ENCODE measurements around the gene CYP3A7.
"Not testable (repeated sequence)": the region's sequence is repeated elsewhere in the genome, so short reads cannot be mapped to it uniquely, and the experiment has no call there.

CYP3A7 gene

GRCh38 chr7:99740573-99741440 lies 5.8 kb upstream of the CYP3A7 start:
- DNase-seq: no peak

GRCh38 chr7:99739699-99740572 lies 4.9 kb upstream of the CYP3A7 start:
- DNase-seq: no peak

- no peak for DNase-seq
Measured at GRCh38 chr7:99737726-99738125, 2.7 kb upstream of the CYP3A7 start.

DNA sequence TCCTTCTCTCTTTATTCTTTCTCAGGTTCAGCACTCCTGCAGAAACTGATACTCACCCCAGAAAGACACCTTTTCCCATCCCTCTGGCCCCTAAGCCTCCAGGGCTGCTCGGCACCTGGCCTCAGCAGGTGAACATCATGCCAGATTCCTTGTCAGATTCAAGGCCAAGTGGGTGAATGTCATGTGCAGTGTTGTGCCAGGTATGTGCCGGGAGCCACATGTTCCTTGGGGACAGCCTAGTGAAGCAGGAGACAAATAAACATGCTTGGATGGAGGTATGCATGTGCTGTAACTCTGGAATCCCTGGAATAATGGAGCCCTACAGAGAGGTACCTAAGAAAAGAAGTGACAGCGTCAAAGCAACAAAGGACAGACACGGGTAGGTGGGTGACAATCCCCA lies 1.7 kb upstream of the CYP3A7 start:
- DNase-seq: not testable (repeated sequence)

- DNase-seq: no peak
Measured at GRCh38 chr7:99733448-99733847, 1.5 kb downstream of the CYP3A7 start.

GRCh38 chr7:99733003-99733402 lies 2.0 kb downstream of the CYP3A7 start:
- DNase-seq: no peak

GRCh38 chr7:99731638-99732374 lies 3.2 kb downstream of the CYP3A7 start:
- DNase-seq: no peak

DNA sequence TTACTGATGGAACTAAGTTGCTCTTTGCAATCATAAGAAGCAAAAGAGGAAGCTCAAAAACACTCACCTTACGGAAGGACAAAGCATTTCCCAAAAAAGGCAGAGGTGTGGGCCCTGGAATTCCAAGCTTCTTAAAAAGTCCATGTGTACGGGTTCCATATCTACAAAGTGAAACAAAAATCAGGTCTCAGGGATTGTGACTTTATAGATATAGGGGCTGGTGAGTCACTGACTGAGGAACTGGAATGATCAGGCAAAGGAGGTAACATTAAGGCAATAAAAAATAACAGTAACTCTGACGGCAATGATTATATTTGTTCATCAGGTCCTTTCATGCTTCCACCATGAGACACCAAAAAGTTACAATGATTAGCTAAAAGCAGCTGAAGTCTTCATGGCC lies 4.0 kb downstream of the CYP3A7 start:
- DNase-seq: no peak

DNA sequence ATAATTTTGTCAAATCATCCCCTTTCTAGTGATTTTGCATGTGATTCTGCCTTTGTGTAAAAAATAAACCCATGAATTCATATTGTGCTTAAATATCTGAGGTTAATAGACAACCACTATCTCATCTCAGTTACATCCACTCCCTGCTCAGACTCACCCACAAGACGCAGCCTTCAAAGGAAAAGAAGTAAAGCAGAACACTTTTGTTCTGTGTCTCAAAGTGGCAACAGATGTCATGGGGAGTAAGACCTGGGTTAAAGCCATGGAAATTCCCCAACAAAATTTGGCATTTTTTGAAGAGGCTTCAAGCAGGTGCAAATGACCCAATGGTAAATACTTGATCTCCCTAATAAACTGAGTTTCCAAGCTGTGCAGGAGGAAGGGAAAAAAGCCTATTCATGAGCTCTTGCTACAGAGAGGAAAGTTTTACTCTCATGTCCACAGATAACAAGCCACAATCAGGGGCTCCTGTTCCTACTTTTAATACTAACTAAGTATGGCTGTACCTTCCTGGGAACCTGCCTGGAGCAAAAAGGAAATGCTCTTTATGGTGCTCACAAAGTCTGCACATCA lies 4.7 kb downstream of the CYP3A7 start:
- DNase-seq: no peak

DNA sequence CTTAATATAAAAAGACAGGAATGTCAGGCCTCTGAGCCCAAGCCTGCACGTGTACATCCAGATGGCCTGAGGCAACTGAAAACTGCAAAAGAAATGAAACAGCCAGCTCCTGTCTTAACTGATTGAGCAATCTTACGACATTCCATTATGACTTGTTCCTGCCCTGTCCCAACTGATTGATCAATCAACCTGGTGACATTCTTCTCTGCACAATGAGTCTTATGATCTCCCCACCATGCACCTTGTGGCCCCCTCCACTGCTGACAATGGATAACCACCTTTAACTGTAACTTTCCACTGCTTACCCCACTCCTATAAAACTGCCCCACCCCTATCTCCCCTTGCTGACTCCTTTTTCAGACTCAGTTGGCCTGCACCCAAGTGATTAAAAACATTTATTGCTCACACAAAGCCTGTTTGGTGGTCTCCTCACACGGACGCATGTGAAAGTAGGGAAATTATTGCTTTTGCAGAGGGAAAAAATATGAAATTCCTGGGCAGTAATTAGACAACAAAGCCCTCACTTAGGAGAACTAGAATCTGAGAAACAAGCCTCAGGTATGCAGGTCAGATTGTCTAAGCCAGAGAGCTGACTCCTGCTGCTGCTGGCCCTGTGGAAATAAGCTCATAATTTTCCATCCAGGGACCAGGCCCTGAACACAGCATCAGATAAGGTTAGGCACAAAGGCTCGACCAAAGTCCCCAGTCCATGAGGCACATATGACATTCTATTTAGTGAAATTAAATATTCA lies 5.3 kb downstream of the CYP3A7 start:
- no peak for DNase-seq

GRCh38 chr7:99728615-99729014 lies 6.4 kb downstream of the CYP3A7 start:
- no peak for DNase-seq

- DNase-seq: not testable (repeated sequence)
Measured at GRCh38 chr7:99723201-99723600, 11.8 kb downstream of the CYP3A7 start.

DNA sequence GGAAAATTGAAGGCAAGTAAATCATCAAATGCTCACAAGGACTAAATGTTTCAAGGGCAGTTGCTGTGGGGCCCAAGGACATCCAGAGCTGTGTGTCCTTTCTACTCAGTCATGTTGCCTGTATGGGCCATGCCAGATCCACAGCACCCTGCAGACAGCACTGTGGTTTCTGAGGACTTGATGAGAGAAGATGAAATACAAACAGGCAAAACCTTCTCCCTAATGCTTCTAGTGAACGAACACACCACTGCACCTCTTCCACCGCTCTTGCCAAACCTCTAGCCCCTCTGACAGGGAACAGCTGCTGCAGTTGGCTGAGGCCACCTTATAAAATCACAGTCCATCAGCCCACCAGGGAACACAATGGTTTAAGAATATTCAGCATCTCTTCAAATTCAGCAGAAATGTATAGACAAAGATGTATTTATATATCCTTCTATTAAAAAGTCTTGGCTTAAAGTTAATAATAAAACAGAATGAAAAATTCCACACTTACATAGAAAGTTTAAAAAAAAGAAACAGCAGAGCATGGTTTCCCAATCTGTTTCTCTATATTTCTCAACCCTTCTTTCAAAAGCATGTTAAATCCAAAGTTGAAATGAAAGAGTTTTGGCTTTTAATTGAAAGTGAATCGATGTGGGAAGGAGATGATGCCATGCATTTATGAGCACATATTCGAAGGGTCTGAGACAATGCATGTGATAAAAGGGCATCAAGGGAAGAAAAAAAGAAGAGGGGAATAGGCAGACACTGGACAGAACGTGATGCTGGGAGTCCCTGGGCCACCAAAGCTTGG lies 14.0 kb downstream of the CYP3A7 start:
- DNase-seq: no peak

DNA sequence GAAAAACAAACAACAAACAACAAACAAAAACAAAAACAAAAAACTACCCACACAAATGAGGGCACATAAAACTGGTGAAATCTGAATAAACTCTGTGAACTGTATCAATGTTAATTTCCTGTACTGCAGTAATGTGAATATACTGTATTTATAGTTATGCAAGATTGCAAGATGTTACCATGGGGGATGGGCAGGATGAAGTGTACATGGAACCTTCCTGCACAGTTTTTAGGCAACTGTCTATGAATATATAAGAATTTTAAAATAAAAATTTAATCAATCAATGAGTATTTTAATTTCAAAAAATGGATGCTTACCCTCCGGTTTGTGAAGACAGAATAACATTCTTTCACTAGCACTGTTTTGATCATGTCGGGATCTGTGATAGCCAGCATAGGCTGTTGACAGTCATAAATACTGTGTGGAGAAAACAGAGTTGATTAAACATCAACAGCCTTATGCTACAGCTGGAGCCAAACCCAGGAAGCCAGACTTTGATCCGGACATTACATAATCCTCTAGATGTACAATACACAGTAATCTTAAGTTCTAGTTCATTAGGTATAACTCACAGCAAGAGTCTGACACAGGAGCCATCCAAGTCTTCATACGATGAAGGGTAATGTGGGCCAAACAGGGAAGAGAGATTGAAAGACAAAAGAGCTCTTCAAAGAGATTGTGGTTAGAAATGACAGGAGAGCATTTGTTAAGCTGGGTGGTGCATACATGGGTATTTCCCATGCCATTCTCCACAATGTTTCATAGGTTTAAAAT lies 14.8 kb downstream of the CYP3A7 start:
- DNase-seq: no peak

DNA sequence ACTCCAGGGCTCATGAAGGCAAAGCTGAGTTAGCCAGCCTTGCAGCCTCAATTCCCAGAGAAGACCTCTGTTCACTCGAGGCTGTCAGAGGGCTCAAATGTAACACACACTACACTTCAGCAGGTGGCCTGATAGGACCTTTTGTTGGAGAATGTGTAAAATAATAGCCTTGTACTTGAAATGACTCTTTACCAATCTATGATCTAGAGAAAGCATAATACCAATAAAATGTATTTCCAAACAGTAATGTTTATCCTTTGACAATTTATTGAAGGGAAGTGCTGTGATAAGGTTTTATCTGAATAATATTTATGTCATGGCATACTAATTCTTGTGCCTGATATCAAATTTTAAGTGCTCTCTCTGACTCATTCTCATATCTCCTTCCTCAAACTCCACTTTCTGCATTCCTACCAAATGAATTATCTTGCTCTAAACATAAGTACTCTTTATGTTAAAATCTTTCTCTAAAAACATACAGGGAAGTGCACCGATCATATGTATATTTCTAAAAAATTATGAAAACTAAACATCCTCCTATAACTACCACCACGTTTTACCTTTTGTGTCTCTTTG lies 20.9 kb downstream of the CYP3A7 start:
- no peak for DNase-seq

DNA sequence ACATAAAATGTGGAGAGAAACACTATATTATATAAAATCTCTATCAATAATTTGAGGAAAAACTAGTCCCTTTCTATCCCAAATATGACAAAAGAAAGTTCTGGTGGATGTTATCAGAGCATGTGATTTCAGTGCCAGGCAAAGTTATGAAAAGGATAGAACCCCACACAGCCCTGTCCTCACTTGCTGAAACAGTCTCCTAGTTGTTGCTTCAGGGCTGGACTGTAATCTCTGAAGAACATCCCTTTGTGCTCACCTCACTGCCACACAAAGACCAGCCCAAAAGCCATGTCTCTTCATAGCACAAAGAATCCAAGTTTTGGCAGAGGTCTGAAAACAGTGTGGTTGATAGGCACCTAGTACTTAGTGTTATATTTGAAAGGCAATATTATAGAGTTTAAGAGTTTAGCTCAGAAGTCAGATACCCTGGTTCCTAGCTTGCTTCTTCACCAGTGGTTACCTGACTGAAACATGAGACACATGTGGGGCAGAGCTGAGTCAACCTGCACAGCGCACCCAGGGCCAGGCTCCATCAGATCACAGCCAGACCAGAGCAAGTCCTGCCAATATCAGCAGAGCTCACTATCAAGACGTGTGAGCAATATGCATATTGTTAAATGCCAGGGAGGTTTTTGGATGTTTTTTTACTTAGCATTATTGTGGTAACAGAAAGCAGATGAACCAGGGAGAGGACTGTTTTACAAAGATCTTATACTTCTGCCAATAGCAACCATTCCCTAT lies 25.0 kb downstream of the CYP3A7 start:
- DNase-seq: no peak

DNA sequence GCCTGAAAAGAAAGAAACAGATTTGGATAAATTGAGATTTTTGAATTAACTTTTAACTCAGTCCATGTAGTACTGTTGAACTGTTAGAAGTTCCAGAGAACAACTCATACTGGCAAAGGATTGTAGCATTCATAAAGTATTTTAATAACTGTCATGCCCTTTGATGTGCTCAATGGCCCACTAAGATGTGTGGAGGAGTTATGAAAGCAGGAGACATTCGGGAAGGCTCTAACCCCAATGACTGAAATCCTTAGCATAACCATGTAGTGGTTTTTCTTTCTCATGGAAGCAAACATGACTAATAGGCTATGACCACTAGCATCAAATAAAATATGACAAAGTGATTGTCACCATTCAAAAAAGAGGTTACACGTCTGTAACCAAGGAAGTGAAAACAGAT lies 25.7 kb downstream of the CYP3A7 start:
- no peak for DNase-seq

DNA sequence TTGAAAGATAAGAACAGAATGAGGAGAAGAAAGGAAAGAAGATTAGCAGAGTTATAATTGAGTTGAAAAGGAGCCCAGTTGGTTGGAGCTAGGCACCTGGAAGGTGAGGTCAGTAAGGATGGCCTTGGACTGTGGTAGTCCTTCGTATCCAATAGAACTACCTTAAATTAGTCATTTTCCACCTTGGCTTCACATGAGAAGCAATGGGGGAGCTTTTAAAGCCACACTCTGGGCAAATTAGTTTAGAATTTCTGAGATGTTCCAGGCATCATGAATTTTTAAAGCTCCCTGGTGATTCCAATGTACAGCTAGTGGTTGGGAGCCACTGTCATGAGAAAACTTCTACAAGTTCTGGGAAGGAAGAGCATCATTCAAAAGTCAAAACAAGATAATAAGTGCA lies 27.9 kb downstream of the CYP3A7 start:
- no peak for DNase-seq

DNA sequence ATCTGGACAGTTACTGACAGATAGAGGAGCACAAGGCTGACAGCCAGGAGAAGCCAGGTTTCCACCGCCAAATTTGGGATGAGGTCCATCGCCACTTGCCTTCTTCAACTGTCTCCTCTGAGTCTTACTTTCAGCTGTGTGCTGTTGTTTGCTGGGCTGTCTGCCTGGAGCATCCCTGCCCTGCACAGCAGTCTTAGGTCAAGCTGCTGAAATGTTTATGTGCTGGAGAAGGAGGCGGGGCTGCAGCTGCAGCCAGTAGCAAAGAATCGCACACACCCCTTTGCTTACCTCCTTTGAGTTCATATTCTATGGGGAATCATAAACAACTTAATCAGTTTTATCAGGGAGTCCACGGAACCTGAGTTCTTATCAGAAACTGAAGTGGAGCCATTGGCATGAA lies 35.0 kb downstream of the CYP3A7 start:
- DNase-seq: no peak

Data from activated CD4-positive, alpha-beta T cell treated with anti-CD3 and anti-CD28 coated beads for 1 hour (primary cell).